ENCODE results near the gene PERM1.
A peak's percentile ranks its signal among the peaks of the same experiment; 100 is the strongest.
"Not testable (repeated sequence)": the region's sequence is repeated elsewhere in the genome, so short reads cannot be mapped to it uniquely, and the experiment has no call there.

PERM1 gene

DNA sequence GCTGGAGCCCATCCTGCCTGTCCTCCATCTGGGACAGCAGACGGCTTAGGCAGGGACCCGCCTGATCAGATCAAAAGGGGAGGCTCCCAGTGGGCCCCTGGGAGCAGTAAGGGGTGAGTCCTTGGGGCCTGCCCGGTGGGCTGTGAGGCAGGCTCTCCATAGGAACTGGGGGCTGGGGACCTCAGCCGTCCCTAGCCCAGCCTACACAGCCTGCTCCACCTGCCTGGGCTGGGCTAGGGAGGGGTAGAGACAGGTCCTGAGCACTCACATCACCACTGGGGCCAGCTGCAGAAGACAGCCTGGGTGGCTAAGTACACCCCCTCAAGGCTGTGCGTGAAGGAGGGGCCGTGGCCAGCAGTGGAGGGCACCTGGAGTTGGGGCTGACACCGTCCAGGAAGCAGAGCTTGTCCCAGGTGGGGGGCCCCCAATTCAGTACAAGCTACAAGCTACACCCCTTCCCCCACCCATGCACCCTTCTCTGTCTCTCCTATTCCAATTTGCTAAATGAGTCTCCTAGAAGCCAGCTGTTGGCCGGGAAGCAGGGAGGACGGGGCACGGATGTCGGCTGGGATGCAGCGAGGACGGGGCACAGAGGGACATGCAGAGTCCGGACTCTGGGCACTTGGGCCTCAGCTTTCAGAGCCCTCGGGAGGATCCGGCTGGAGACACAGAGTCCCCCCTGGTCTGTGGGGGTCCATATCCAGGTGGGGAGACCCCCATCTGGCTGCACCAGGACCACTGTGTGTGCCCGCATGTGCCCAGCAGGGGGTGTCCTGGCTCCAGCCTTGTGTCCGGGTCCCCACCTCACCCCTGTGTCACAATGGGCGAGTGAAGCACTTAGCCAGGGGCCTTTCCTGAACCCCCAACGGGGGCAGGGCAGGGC lies 33.1 kb upstream of the PERM1 start:
- no peak for DNase-seq (ENCODE audit: low read depth)

GRCh38 chr1:1013922-1014648 lies 32.2 kb upstream of the PERM1 start:
- DNase-seq (ENCODE audit: low read depth) = no peak

DNA sequence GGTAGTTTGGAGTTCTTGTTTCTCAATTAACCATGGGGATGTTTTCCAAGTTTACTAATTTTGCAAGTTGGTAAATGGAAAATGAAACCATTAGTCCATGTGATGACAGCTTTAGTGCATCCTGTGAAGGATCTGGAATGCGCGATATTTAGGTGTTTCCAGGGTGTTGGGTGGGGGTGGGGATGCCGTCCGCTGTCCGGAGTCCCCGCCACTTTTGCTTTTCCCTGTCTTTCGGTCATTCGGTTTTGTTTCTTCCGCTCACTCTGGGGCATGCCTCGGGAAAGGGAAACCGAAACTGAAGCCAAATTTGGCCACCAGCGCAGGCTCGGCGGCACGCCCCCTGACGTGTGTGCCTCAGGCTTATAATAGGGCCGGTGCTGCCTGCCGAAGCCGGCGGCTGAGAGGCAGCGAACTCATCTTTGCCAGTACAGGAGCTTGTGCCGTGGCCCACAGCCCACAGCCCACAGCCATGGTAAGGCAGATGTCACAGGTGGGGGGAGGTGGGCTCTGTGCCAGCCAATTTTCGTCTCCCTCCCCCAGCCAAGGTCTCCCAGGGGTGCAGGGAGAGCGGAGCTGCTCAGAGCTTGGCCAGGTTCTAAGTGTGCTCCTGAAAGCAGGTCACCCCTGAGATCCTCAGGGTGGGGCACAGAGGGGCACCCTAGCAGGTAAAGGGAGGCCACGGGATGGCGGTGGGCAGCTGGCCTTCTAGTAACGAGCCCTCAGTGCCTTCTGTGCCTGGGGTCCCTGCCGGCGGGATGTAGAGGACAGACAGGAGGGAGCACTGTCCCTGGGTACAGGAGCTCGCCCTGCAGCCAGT lies 31.4 kb upstream of the PERM1 start, which contains the start of gene ISG15:
ISG15 (plus strand) TSS at position 393 of the 817 bp plus-strand sequence; CDS start at position 470, 77 bp downstream.
- peak; percentile 83 for DNase-seq (ENCODE audit: low read depth)

GRCh38 chr1:1012736-1013104 lies 30.8 kb upstream of the PERM1 start:
- DNase-seq (ENCODE audit: low read depth) = not testable (repeated sequence)

DNA sequence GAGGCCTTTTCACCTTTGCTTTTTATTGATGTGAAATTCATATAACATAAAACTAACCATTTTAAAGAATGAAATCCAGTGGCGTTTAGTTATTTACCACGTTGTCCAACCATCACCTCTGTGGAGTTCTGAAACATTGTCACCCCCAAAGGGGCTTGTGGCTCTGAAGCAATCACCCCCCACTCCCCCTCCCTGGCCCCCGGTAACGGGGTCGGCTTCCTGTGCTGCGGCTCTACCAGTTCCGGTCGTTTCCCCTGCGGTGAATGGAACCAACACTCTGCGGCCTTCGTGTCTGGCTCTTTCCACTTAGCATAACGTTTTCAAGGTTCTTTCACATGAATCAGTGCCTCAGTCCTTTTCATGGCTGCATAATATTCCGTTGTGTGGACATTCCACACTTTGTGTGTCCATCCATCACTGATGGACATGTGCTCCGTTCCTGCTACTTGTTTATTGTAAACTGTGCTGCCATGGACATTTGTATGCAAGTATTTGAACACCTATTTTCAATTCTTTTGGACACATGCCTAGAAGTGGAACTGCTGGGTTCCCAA lies 29.6 kb upstream of the PERM1 start:
- no peak for DNase-seq (ENCODE audit: low read depth)

DNA sequence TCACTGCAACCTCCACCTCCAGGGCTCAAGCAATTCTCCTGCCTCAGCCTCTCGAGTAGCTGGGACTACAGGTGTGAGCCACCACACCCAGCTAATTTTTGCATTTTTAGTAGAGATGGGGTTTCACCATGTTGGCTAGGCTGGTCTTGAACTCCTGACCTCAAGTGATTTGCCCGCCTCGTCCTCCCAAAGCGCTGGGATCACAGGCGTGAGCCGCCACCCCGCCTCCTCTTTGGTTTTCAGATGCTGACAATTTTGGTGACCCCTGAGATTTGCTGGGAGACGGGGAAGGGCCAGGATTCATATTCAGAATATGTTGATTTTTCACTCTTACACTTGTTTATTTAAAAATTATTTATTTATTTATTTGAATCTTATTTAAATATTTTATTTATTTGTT lies 28.2 kb upstream of the PERM1 start:
- not testable (repeated sequence) for DNase-seq (ENCODE audit: low read depth)

GRCh38 chr1:1006305-1007159 lies 24.6 kb upstream of the PERM1 start:
- DNase-seq (ENCODE audit: low read depth) = no peak

DNA sequence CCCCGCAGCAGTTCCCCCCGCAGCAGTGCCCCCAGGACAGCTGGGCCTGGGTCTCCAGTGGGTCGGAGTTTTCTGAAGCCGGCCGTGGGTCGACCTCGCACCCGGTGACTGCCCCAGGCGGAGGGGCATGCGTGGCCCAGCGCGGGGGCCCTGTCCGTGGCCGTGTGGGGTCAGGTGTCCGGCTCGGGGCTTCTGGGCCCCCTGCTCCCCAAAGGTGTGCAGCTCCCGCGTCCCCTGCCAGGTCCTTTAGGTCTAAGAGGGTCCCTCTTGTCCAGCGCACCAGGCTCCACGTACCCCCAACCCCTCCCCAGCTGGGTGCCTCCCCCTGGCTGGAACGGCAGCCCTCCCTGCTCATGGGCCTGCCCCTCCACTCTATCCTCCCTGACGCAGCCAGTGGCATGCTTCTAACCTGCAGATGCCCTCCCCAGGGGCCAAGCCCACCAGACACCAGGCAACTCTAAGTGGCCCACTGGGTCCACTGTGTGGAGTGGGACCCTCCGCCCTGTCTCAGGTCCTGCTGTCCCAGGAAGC lies 23.9 kb upstream of the PERM1 start:
- DNase-seq (ENCODE audit: low read depth) = no peak

DNA sequence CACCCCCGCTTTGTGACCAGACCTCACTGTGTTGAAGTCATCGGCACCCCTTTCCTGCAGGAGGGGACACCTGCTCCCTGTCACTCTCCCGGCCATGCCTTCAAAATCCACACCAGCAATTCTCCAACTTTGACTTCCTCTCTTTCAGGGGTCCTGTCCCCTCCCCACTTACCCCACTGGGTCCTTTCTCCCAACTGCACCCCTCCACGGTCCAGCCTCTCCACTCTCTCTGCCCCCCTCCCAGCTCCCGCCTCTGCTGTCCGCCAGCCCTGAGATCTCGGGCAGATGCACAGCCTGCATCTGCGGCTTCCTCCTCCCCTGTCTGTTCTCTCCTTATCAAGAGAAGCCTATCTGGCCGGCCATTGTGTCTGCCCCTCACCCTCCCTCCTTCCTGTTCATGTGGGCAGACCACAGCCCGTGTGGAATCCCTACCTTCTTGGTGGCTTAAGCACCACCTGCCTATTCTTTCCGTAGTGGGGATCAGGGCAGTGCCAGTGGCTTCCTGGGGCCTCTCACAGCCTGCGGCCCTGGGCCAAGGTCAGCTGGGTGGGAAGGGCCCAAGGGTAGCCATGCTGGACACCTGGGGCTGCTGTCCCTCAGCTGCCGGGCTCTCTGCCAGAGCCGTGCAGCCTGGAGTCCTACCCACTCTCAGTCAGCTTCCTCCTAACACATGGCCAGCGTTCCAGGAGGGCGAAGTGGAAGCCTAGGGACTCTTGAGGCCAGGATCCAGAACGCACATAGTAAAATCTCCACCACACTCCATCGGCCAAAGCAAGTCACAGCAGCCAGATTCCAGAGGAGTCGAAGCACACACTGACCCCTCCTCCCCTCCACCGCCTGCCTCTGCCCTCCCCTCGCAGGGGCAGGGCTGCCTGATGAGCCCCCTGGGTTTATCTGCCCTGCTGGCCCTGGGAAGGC lies 23.1 kb upstream of the PERM1 start:
- DNase-seq (ENCODE audit: low read depth) = no peak

DNA sequence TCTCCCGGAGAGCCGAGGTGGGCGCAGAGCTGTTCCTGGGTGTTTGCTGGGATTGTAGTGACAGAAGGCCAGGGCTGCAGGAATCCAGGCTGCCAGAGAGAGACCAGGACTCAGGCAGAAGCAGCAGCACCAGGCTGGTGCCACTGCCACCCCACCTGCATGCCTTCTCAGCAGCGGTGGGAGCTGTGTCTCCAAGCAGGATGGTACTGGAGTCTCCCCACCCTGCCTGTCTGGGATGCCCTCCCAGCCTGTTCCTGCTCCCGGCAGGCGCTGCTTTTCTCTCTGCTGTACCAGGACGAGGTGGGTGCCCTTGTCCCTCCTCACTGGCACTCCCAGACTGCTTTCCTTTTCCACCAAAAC lies 22.5 kb upstream of the PERM1 start:
- no peak for DNase-seq (ENCODE audit: low read depth)

GRCh38 chr1:1003618-1004419 lies 21.9 kb upstream of the PERM1 start:
- no peak for DNase-seq (ENCODE audit: low read depth)

DNA sequence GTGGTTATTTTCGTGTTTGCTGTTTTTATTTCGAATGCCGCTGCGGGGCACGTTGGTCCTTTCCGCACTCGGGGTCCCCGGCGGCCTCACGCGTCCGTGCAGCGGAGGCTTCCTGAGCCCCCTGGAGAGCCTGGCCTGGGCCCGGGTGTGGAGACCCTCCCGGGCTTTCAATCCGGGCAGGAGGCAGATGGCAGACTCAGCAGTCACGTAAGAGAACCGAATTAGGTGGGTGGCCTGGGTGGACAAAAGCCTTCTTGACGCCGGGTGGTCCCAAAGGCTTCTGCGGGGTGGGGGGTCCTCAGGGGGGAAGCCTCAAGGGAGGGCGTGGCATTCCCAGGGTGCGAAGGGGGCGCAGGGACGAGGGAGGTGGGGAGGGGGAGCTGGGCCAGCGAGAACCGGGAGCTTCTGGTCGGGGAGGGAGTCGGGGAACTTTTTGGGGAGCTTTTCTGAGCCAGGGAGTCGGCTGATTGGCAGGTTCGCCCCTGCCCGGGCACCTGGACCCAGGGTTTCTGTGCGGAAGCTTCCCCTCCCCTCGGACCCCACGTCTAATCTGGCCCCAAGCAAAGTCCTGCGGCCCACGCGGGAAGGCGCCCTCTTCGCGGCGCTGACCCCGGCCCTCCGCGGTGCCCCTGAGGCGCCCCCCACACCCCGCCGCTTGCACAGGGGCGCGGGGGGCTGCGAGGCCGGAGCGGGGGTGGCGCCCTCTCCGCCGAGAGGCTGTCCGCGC lies 19.3 kb upstream of the PERM1 start:
- DNase-seq (ENCODE audit: low read depth) = no peak

- DNase-seq (ENCODE audit: low read depth) = peak; percentile 61
These were observed 18.6 kb upstream of the PERM1 start for GRCh38 chr1:1000357-1001056.

DNA sequence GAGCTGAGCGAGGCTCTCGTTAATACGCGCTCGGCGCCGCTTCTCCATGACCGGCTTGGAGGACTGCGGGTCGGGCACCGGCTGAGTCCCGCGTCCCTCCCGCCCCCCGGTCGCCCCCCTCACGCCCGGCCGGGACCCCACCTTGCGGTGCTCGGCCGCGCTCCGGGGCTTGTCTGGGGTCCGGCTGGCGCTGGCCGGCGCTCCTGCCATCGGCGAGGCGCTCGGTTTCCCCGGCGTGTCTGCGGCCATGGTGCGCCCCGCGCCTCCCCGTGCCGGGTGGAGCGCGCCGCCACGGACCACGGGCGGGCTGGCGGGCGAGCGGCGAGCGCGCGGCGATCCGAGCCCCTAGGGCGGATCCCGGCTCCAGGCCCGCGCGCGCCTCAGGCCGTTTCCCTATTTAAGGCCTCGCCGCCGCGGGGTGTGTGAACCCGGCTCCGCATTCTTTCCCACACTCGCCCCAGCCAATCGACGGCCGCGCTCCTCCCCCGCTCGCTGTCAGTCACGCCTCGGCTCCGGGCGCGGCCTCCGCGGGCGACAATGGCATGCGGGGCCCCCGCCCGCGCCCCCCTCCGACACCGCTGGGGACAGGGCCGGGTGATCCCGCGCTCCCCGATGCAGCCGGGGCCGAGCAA lies 17.9 kb upstream of the PERM1 start, which contains the start of gene HES4:
HES4 (minus strand) TSS at position 373 of the 632 bp plus-strand sequence; CDS start at position 249, 124 bp downstream.
- DNase-seq (ENCODE audit: low read depth) = peak; percentile 55

- DNase-seq (ENCODE audit: low read depth) = no peak
These were observed 17.3 kb upstream of the PERM1 start for GRCh38 chr1:998995-999724.

DNA sequence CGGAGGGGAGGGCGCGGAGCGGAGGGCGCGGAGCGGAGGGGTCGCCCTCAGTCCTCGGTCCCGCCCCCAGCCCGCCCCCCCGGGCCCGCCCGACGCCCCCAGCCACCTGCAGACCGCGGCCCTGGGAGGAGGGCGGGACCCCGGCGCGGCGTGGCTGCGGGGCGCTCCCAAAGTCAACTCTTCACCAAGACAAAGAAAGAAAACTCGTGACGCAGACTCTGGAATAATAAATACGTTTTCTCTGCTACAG lies 16.8 kb upstream of the PERM1 start:
- DNase-seq (ENCODE audit: low read depth) = no peak

Data from stimulated activated CD8-positive, alpha-beta memory T cell treated with anti-CD3 and anti-CD28 coated beads, Interleukin-12 subunit alpha, Interleukin-12 subunit beta, amount 100 ng/mL, for 4 hours (primary cell).